Gastroesophageal sphincter (tissue), 4 donors: ENCODE data around the gene FOXN1. TPM values are rescaled to one million over a fixed set of nuclear protein-coding genes. Genes with fewer than 3 reads are reported as not detected.

Experiments
- ATAC-seq: fragments of 150-250 bp; one replicate; pipeline ENCODE4 v1.9.1; 2016; ENCODE audit warnings: mild to moderate bottlenecking, moderate library complexity
- H3K27ac ChIP-seq, 4 donors: fragments of 200-600 bp; sonication (generic) in 3 of 4; 1 replicate in 3 of 4; 2 replicates in 1 of 4; pipeline ENCODE4 v1.5.1; 2016 to 2019
- H3K27me3 ChIP-seq: fragments of 200-600 bp; sonication (generic); one replicate; pipeline ENCODE4 v1.5.1; 2019
- H3K36me3 ChIP-seq, 2 donors: fragments of 200-600 bp; sonication (generic); one replicate each; pipeline ENCODE4 v1.5.1; 2019; ENCODE audit warnings: control low read depth in 1 of 2
- H3K4me1 ChIP-seq, 3 donors: fragments of 200-600 bp; sonication (generic); 1 replicate in 2 of 3; 2 replicates in 1 of 3; pipeline ENCODE4 v1.5.1; 2016 to 2019; ENCODE audit warnings: control low read depth in 2 of 3
- H3K4me3 ChIP-seq, 2 donors: fragments of 200-600 bp; sonication (generic); one replicate each; pipeline ENCODE4 v1.5.1; 2019; ENCODE audit warnings: mild to moderate bottlenecking in 1 of 2, moderate library complexity in 1 of 2
- H3K9me3 ChIP-seq, 3 donors: fragments of 200-600 bp; sonication (generic); one replicate each; pipeline ENCODE4 v1.5.1; 2017 to 2019; ENCODE audit warnings: control low read depth in 2 of 3
- EP300 ChIP-seq: sonication (generic); formaldehyde crosslinking; IDR thresholded peaks from one replicate; pipeline ENCODE4 v1.6.1; 2017; ENCODE audit warnings: antibody characterized with exemption, mild to moderate bottlenecking
- POLR2A ChIP-seq, 2 donors: fragments of 450-650 bp; IDR thresholded peaks; one replicate each; pipeline ENCODE4 v1.6.1; 2017; ENCODE audit warnings: antibody characterized with exemption in 2 of 2, mild to moderate bottlenecking in 2 of 2, moderate library complexity in 1 of 2
- POLR2AphosphoS5 ChIP-seq: sonication (generic); formaldehyde crosslinking; IDR thresholded peaks from one replicate; pipeline ENCODE4 v1.6.1; 2017; ENCODE audit warnings: antibody characterized with exemption
- WGBS, 2 donors: methylation state at CpG; one replicate each; pipeline ENCODE4 v1.1.5; 2018; ENCODE audit warnings: low coverage in 1 of 2; 5-methylcytosine and 5-hydroxymethylcytosine counted together
- total RNA-seq, 4 donors: library from RNA; depleted of rRNA; stranded (reverse); fragments of >200 nt; gene quantifications; one replicate each; pipeline ENCODE4 v1.1.0, GENCODE V29; 2016
- TF ChIP-seq, protein P1 (sequence below), 4 experiments: fragments of 200-600 bp in 2 of 4; fragments of 450-650 bp in 2 of 4; sonication (generic) in 1 of 4; IDR thresholded peaks; one replicate each; pipeline ENCODE4 v1.5.1; 2017 to 2019; ENCODE audit warnings: antibody characterized with exemption in 4 of 4, mild to moderate bottlenecking in 2 of 4, moderate library complexity in 2 of 4

FOXN1 gene
- total RNA-seq, 4 donors from 2014 or later = 0.15 TPM; not detected in 3

DNA sequence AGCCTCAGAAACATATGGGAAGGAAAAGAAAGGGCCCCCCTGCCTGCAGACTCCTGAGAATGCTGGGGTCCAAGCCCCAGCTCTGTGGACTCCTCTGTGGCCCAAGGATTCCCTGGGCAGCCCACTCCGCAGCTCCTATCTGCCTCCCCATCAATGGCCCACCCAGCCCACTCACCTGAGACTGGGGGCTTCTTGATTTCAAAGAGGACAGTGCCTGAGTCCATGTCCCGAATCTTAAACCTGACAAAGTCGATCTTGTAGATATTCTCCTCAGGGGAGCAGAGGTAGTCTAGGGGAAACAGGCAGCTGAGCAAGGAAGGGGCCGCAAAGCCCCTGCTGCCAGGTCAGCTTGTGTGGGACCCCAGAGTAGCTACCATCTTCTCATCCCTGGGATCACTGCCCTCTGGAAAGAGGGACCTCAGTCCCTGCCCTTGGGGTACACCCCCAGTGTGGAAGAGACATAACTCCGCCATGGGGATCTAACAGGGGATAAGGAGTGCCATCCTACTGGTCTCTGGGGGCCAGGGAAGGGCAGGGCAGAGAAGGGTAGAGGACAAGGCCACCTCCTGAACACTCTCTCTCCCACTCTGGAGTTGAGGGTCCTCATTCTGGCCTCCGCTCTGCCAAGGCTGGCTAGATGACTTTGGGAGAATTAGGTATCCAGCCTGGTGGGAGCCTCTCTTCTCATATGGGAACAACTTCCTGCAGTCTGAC is 42.4 kb downstream of the FOXN1 start:
- TF ChIP-seq EP300 = no peak
- TF ChIP-seq, protein P1, sequence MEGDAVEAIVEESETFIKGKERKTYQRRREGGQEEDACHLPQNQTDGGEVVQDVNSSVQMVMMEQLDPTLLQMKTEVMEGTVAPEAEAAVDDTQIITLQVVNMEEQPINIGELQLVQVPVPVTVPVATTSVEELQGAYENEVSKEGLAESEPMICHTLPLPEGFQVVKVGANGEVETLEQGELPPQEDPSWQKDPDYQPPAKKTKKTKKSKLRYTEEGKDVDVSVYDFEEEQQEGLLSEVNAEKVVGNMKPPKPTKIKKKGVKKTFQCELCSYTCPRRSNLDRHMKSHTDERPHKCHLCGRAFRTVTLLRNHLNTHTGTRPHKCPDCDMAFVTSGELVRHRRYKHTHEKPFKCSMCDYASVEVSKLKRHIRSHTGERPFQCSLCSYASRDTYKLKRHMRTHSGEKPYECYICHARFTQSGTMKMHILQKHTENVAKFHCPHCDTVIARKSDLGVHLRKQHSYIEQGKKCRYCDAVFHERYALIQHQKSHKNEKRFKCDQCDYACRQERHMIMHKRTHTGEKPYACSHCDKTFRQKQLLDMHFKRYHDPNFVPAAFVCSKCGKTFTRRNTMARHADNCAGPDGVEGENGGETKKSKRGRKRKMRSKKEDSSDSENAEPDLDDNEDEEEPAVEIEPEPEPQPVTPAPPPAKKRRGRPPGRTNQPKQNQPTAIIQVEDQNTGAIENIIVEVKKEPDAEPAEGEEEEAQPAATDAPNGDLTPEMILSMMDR (IDR thresholded peaks at IDR 0.05) = no peak
- TF ChIP-seq POLR2AphosphoS5 = no peak
- no peak for TF ChIP-seq POLR2A (IDR thresholded peaks at IDR 0.05)
- Histone ChIP-seq H3K27me3 (no peaks in the 10 kb centered on the region), H3K27ac (no peak overlapping the region), H3K4me1 (peaks cover 0 to 50% (median 16%) of the 10 kb centered on the region in 3 donors), H3K36me3 (peaks cover 0 to 24% of the 10 kb centered on the region in 2 donors), H3K4me3 (no peak overlapping the region), H3K9me3 (no peaks in the 10 kb centered on the region)
- WGBS, 2 donors = 100% methylated on average over 1 to 2 of the region's 6 CpGs
- no peak for ATAC-seq

GRCh38 chr17:28549236-28550132 is 43.3 kb downstream of the FOXN1 start:
- WGBS, 2 donors = 83 to 86% methylated on average over 1 to 2 of the region's 3 CpGs
- no peaks in the 10 kb centered on the region for H3K27me3 ChIP-seq
- H3K4me3 ChIP-seq = no peak overlapping the region
- peaks cover 0 to 50% (median 16%) of the 10 kb centered on the region in 3 donors for H3K4me1 ChIP-seq
- TF ChIP-seq, protein P1 (IDR thresholded peaks at IDR 0.05) = no peak
- TF ChIP-seq POLR2A (IDR thresholded peaks at IDR 0.05) (no peak), POLR2AphosphoS5 (no peak), EP300 (no peak)
- peaks cover 0 to 33% of the 10 kb centered on the region in 2 donors for H3K36me3 ChIP-seq
- no peak for ATAC-seq
- H3K9me3 ChIP-seq = no peaks in the 10 kb centered on the region
- no peak overlapping the region for H3K27ac ChIP-seq

DNA sequence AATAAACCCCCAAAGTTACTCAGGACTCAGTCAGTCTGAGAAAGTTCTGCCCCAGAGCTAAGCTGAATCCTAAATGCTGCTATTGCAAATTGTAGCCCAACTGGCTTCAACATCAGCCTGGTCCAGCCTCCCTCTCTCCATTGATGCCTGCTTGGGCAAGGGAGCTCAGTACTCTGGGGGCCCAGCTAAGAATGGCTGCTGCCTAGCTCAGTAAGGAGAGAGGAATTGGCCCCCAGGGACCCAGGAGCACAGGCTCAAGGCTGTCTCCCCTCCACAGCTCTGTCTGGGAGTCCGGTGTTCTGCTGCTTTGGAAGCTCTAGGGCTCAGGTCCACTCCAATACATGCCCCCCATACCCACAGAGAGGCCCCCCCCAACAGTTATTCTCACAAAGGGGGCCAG is 44.7 kb downstream of the FOXN1 start:
- TF ChIP-seq EP300 (no peak), POLR2AphosphoS5 (no peak), POLR2A (IDR thresholded peaks at IDR 0.05) (no peak)
- TF ChIP-seq, protein P1 (IDR thresholded peaks at IDR 0.05) = no peak
- Histone ChIP-seq H3K27ac (no peak overlapping the region), H3K27me3 (no peaks in the 10 kb centered on the region), H3K9me3 (no peaks in the 10 kb centered on the region), H3K36me3 (peaks cover 0 to 47% of the 10 kb centered on the region in 2 donors), H3K4me1 (peaks cover 0 to 50% (median 16%) of the 10 kb centered on the region in 3 donors), H3K4me3 (no peak overlapping the region)
- no CpG with 5 or more reads among the region's 1 CpG for WGBS, 2 donors
- ATAC-seq = no peak

- Histone ChIP-seq H3K36me3 (peaks cover 0 to 48% of the 10 kb centered on the region in 2 donors), H3K4me1 (peaks cover 0 to 50% (median 16%) of the 10 kb centered on the region in 3 donors), H3K9me3 (no peaks in the 10 kb centered on the region), H3K4me3 (peak overlapping the region; percentile 88 to 91), H3K27ac (peak overlapping the region in 3 of 4 donors; percentile 78 to 80 (median 79)), H3K27me3 (no peaks in the 10 kb centered on the region)
- WGBS, 2 donors = 21 to 44% methylated on average over 2 to 4 of the region's 10 CpGs
- TF ChIP-seq POLR2AphosphoS5 = no peak
- TF ChIP-seq, protein P1 (IDR thresholded peaks at IDR 0.05) = no peak
- TF ChIP-seq EP300 = no peak
- TF ChIP-seq POLR2A (IDR thresholded peaks at IDR 0.05) = no peak
- no peak for ATAC-seq
Measured at GRCh38 chr17:28551421-28552175, 45.5 kb downstream of the FOXN1 start.
